Mammary epithelial cell (primary cell): ENCODE data around the gene PMF1.

Experiments used
- CTCF ChIP-seq, 2 donors: IDR thresholded peaks in 1 of 2; conservative IDR thresholded peaks in 1 of 2; 2 replicates each; pipeline ENCODE4 v1.5.1; 2011 to 2012; ENCODE audit warnings: inconsistent platforms in 2 of 2, low read length in 2 of 2, mild to moderate bottlenecking in 2 of 2, control low read depth in 1 of 2, low read depth in 1 of 2; ENCODE audit not compliant: insufficient read depth in 1 of 2; ENCODE audit errors: extremely low read depth in 1 of 2
- EZH2 ChIP-seq: IDR thresholded peaks from 2 replicates; pipeline ENCODE4 v1.6.1; 2012; ENCODE audit warnings: low read length, inconsistent platforms, borderline replicate concordance

GRCh38 chr1:156258859-156259258, 46.1 kb downstream of the PMF1 start:
- no peak for TF ChIP-seq CTCF (conservative IDR thresholded peaks at IDR 0.05 in 1 of 2, IDR thresholded peaks at IDR 0.05 in 1 of 2; ENCODE audit: extremely low read depth in 1 of 2, insufficient read depth in 1 of 2, low read depth in 1 of 2, low read length in 2 of 2)
- TF ChIP-seq EZH2 = no peak
